HepG2 (cell line): ENCODE measurements around the gene SPIN1. TPM values are rescaled to one million over a fixed set of nuclear protein-coding genes. Genes with fewer than 3 reads are reported as not detected.

ENCODE experiments used
- HOXA7 ChIP-seq: sonication (generic); formaldehyde crosslinking; IDR thresholded peaks from 2 replicates; pipeline ENCODE4 v1.8.1; 2022; ENCODE audit warnings: mild to moderate bottlenecking, missing genetic modification reagents, moderate library complexity
- JUNB ChIP-seq: sonication (generic); formaldehyde crosslinking; IDR thresholded peaks from 2 replicates; pipeline ENCODE4 v1.8.0; 2022; ENCODE audit warnings: missing genetic modification reagents, mild to moderate bottlenecking, borderline replicate concordance
- KAT2B ChIP-seq: fragments of 150-350 bp; IDR thresholded peaks from 2 replicates; pipeline ENCODE4 v1.6.1; 2014; ENCODE audit warnings: low read depth, low read length, borderline replicate concordance
- KAT8 ChIP-seq: IDR thresholded peaks from 2 replicates; pipeline ENCODE4 v1.6.1; 2016; ENCODE audit warnings: missing genetic modification reagents, missing compliant biosample characterization
- KDM3A ChIP-seq: IDR thresholded peaks from 2 replicates; pipeline ENCODE4 v1.6.1; 2018; ENCODE audit warnings: low read depth, missing compliant biosample characterization
- MAZ ChIP-seq, 2 experiments: sonication (generic) in 1 of 2; formaldehyde crosslinking in 1 of 2; IDR thresholded peaks; 2 replicates each; pipeline versions ENCODE4 v1.5.0 to v1.6.1; 2012 to 2020; ENCODE audit warnings: low read depth in 2 of 2, mild to moderate bottlenecking in 2 of 2, borderline replicate concordance in 1 of 2, improper control_type of control experiment in 1 of 2, low read length in 1 of 2, missing genetic modification reagents in 1 of 2, moderate library complexity in 1 of 2
- ONECUT2 ChIP-seq: sonication (generic); formaldehyde crosslinking; IDR thresholded peaks from 2 replicates; pipeline ENCODE4 v1.4.0; 2020; ENCODE audit warnings: missing genetic modification reagents
- PTBP1 ChIP-seq: fragments of 200-400 bp; formaldehyde crosslinking; IDR thresholded peaks from 2 replicates; pipeline ENCODE4 v1.6.1; 2018; ENCODE audit warnings: low read length, low read depth; ENCODE audit not compliant: poor library complexity, severe bottlenecking
- RAD21 ChIP-seq: fragments of 450-650 bp; formaldehyde crosslinking; IDR thresholded peaks from 2 replicates; pipeline ENCODE4 v1.5.0; 2020; ENCODE audit warnings: mild to moderate bottlenecking
- U2AF2 ChIP-seq: fragments of 200-400 bp; formaldehyde crosslinking; IDR thresholded peaks from 2 replicates; pipeline ENCODE4 v1.6.1; 2017; ENCODE audit warnings: low read depth, mild to moderate bottlenecking, low read length
- ZFYVE20 ChIP-seq: sonication (generic); formaldehyde crosslinking; IDR thresholded peaks from 2 replicates; pipeline ENCODE4 v1.8.0; 2023; ENCODE audit warnings: low read depth, mild to moderate bottlenecking, moderate library complexity, missing genetic modification reagents, borderline replicate concordance
- ZNF317 ChIP-seq: sonication (generic); formaldehyde crosslinking; IDR thresholded peaks from 2 replicates; pipeline ENCODE4 v1.5.0; 2020; ENCODE audit warnings: mild to moderate bottlenecking, missing genetic modification reagents
- ZNF484 ChIP-seq: sonication (generic); formaldehyde crosslinking; IDR thresholded peaks from 2 replicates; pipeline ENCODE4 v1.5.1; 2020; ENCODE audit warnings: mild to moderate bottlenecking, low read depth, missing genetic modification reagents, borderline replicate concordance
- ZNF614 ChIP-seq: IDR thresholded peaks from 2 replicates; pipeline ENCODE4 v1.6.1; 2018; ENCODE audit warnings: missing biosample characterization, missing genetic modification reagents, inconsistent platforms, borderline replicate concordance
- polyA plus RNA-seq, 8 experiments: library from polyadenylated mRNA; depleted of rRNA in 3 of 8; stranded (reverse) in 7 of 8; unstranded in 1 of 8; fragments of >200 nt; fragmentation: Illumina TruSeq in 4 of 8; extraction: Trizol in 4 of 8; gene quantifications; 2 replicates each; pipeline versions ENCODE4 v1.2.1 to v1.2.3, GENCODE V29; 2011 to 2016; ENCODE audit warnings: low read depth in 4 of 8, missing spikeins in 1 of 8, mixed read lengths in 1 of 8; ENCODE audit not compliant: insufficient read depth in 1 of 8
- total RNA-seq, 5 experiments: library from RNA; depleted of rRNA; stranded (reverse); fragments of >200 nt; fragmentation: Illumina TruSeq; extraction: Trizol; gene quantifications; 2 replicates each; pipeline ENCODE4 v1.2.3, GENCODE V29; 2016; ENCODE audit warnings: low read depth in 1 of 5
- TF ChIP-seq, protein P1 (sequence below): sonication (generic); formaldehyde crosslinking; IDR thresholded peaks from 2 replicates; pipeline ENCODE4 v1.9.0; 2021; ENCODE audit warnings: missing genetic modification reagents, borderline replicate concordance
- TF ChIP-seq, protein P2 (sequence below): sonication (generic); formaldehyde crosslinking; IDR thresholded peaks from 2 replicates; pipeline ENCODE4 v1.4.0; 2020; ENCODE audit warnings: missing genetic modification reagents
- TF ChIP-seq, protein P3 (sequence below), 2 experiments: sonication (generic) in 1 of 2; formaldehyde crosslinking in 1 of 2; IDR thresholded peaks; 2 replicates each; pipeline versions ENCODE4 v1.4.0 to v1.6.1; 2018 to 2020; ENCODE audit warnings: missing genetic modification reagents in 2 of 2, borderline replicate concordance in 1 of 2, low read depth in 1 of 2, mild to moderate bottlenecking in 1 of 2, missing biosample characterization in 1 of 2
- TF ChIP-seq, protein P4 (sequence below): IDR thresholded peaks from 2 replicates; pipeline ENCODE4 v1.6.1; 2016
- TF ChIP-seq, protein P5 (sequence below): sonication (generic); formaldehyde crosslinking; IDR thresholded peaks from 2 replicates; pipeline ENCODE4 v1.4.0; 2020; ENCODE audit warnings: missing genetic modification reagents, borderline replicate concordance

Gene SPIN1
- total and polyA plus RNA-seq, 2 of the 13 experiments (the other 11 are each of a cell fraction or from before 2014, with no cell fraction given) = 20.0 to 24.3 TPM

DNA sequence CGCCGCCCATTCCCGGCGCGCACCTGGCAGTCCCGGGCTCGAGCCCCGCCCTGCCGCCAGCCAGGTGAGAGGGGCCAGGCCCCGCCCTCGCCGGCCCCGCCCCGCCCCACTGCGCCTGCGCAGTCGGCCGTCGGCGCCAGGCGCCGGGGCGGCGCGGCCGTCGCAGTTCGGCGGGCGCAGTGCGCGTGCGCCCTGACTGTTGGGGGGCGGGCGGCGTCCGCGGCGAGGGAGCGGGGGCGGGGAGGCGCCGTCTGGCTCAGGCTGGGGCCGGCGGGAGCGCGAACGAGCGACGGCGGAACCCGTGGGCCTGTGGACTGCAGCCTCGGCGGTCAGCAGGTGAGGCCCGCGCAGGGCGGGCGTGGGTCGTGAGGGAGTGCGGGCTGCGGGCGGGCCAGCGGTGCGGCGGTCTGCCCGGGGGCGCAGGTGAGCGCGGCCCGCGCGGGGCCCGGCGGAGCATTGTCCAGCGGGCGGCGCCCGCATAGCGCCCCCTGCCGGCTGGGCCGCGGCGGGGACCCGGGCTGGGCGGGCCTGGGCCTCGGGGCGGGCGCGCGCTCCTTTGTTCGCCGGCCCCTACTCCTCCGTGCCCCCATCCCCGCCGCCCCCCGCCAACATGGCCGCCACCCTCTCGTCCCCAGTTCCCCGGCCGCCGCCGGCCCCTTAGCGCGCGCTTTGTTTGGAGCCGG, at the start of gene SPIN1 (continued):
- TF ChIP-seq, protein P1, sequence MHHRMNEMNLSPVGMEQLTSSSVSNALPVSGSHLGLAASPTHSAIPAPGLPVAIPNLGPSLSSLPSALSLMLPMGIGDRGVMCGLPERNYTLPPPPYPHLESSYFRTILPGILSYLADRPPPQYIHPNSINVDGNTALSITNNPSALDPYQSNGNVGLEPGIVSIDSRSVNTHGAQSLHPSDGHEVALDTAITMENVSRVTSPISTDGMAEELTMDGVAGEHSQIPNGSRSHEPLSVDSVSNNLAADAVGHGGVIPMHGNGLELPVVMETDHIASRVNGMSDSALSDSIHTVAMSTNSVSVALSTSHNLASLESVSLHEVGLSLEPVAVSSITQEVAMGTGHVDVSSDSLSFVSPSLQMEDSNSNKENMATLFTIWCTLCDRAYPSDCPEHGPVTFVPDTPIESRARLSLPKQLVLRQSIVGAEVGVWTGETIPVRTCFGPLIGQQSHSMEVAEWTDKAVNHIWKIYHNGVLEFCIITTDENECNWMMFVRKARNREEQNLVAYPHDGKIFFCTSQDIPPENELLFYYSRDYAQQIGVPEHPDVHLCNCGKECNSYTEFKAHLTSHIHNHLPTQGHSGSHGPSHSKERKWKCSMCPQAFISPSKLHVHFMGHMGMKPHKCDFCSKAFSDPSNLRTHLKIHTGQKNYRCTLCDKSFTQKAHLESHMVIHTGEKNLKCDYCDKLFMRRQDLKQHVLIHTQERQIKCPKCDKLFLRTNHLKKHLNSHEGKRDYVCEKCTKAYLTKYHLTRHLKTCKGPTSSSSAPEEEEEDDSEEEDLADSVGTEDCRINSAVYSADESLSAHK (CRISPR knock-in tag) = no peak
- TF ChIP-seq ZNF317 (CRISPR knock-in tag) (no peak), JUNB (CRISPR knock-in tag) (no peak), MAZ (IDR thresholded peaks at IDR 0.05; ENCODE audit: borderline replicate concordance, low read depth, low read length) (no peak), MAZ (CRISPR knock-in tag; IDR thresholded peaks at IDR 0.05; ENCODE audit: low read depth) (peak; percentile 55; the same call in 1 of the 2 replicates), PTBP1 (no peak), KAT8 (no peak), KDM3A (no peak), ZNF484 (CRISPR knock-in tag) (no peak), ZFYVE20 (CRISPR knock-in tag) (no peak), RAD21 (CRISPR knock-in tag) (peak; percentile 81), U2AF2 (no peak), ZNF614 (CRISPR knock-in tag) (no peak), HOXA7 (no peak), ONECUT2 (CRISPR knock-in tag) (no peak), KAT2B (no peak)
- TF ChIP-seq, protein P2, sequence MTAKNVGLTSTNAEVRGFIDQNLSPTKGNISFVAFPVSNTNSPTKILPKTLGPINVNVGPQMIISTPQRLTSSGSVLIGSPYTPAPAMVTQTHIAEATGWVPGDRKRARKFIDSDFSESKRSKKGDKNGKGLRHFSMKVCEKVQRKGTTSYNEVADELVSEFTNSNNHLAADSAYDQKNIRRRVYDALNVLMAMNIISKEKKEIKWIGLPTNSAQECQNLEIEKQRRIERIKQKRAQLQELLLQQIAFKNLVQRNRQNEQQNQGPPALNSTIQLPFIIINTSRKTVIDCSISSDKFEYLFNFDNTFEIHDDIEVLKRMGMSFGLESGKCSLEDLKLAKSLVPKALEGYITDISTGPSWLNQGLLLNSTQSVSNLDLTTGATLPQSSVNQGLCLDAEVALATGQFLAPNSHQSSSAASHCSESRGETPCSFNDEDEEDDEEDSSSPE (CRISPR knock-in tag) = peak; percentile 10; the same call in 1 of the 2 replicates
- TF ChIP-seq, protein P3, sequence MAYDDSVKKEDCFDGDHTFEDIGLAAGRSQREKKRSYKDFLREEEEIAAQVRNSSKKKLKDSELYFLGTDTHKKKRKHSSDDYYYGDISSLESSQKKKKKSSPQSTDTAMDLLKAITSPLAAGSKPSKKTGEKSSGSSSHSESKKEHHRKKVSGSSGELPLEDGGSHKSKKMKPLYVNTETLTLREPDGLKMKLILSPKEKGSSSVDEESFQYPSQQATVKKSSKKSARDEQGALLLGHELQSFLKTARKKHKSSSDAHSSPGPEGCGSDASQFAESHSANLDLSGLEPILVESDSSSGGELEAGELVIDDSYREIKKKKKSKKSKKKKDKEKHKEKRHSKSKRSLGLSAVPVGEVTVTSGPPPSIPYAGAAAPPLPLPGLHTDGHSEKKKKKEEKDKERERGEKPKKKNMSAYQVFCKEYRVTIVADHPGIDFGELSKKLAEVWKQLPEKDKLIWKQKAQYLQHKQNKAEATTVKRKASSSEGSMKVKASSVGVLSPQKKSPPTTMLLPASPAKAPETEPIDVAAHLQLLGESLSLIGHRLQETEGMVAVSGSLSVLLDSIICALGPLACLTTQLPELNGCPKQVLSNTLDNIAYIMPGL (CRISPR knock-in tag; IDR thresholded peaks at IDR 0.05; ENCODE audit: borderline replicate concordance in 1 of 2, low read depth in 1 of 2) = peak in 1 of 2 experiments; percentile 18; a peak in 1 of 4 replicates
- TF ChIP-seq, protein P4, sequence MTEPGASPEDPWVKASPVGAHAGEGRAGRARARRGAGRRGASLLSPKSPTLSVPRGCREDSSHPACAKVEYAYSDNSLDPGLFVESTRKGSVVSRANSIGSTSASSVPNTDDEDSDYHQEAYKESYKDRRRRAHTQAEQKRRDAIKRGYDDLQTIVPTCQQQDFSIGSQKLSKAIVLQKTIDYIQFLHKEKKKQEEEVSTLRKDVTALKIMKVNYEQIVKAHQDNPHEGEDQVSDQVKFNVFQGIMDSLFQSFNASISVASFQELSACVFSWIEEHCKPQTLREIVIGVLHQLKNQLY (CRISPR knock-in tag) = no peak
- TF ChIP-seq, protein P5, sequence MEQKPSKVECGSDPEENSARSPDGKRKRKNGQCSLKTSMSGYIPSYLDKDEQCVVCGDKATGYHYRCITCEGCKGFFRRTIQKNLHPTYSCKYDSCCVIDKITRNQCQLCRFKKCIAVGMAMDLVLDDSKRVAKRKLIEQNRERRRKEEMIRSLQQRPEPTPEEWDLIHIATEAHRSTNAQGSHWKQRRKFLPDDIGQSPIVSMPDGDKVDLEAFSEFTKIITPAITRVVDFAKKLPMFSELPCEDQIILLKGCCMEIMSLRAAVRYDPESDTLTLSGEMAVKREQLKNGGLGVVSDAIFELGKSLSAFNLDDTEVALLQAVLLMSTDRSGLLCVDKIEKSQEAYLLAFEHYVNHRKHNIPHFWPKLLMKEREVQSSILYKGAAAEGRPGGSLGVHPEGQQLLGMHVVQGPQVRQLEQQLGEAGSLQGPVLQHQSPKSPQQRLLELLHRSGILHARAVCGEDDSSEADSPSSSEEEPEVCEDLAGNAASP (CRISPR knock-in tag) = no peak
